ENCODE results near the gene DDX20.
"Not testable (repeated sequence)": the region's sequence is repeated elsewhere in the genome, so short reads cannot be mapped to it uniquely, and the experiment has no call there.

The DDX20 gene

DNA sequence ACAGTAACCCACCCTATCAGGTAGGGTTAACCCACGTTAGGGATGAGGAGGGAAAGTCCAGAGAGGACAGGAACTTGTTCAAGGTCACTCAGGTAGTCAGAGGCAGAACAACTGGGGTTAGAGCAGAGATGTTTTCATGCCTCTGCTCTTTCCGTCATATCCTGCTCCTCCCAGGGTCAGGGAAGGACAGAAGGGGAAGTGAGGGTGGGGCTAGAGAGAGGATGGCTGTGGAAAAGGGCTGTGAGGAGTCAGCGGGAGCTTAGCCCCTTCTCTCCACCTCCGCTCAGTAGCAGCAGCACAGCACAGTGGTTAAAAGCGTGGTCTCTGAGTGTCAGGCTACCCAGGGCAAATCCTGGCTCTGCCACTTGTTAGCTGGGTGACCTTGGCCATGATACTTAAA lies 36.5 kb downstream of the DDX20 start:
- no peak for DNase-seq (ENCODE audit: low read depth)

DNA sequence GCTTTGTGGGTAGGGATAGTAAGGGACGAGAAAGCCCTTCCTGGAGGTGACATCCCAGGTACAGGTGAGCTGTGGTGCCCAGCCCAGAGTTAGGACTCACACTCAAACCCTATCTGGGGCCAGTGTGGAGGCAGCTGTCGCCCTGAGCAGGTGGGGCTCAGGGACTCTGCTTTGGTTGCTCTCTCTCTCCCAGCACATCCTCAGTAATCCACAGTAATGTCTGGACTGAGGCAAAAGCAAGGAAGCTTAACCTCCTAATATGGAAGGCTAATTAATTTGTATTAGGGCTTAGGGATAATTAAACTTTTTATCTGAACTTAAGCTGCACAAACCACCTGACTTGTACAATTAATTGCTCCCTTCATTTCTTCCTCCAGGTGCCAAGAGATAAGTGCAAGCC lies 38.2 kb downstream of the DDX20 start:
- DNase-seq (ENCODE audit: low read depth) = no peak

DNA sequence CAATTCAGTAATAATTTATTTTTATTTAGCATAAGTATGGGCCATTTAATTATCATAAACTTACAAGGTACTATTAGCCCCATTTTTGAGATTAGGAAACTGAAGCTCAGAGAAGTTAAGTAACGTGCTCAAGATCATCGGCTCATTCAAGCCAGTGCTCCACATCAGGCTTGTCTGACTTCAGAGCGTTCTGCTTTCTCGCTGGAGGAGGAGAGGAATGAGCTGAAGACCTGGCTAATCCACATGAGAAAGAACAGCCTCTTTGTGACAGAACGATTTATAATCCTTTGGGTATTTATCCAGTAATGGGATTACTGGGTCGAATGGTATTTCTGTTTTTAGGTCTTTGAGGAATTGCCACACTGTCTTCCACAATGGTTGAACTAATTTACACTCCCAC lies 39.7 kb downstream of the DDX20 start:
- DNase-seq (ENCODE audit: low read depth) = no peak

DNA sequence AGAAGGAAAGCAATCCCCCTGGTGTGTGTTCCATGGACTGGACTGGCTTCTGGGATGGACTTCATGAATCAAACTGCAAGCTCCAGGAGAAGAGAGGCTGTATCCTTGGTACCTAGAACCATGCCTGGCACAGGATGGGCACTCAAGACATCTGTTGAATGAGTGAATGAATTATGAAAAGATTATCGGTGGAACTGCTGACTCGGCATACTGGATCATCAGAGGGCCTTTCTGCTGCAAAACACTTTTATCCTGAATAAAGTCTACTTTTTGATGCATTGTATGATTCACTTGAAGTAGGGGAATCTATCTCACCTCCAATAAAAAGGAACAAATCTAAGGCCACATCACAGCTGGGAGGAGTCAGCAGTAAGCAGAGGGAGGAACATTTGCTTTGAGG lies 42.9 kb downstream of the DDX20 start:
- DNase-seq (ENCODE audit: low read depth) = no peak

DNA sequence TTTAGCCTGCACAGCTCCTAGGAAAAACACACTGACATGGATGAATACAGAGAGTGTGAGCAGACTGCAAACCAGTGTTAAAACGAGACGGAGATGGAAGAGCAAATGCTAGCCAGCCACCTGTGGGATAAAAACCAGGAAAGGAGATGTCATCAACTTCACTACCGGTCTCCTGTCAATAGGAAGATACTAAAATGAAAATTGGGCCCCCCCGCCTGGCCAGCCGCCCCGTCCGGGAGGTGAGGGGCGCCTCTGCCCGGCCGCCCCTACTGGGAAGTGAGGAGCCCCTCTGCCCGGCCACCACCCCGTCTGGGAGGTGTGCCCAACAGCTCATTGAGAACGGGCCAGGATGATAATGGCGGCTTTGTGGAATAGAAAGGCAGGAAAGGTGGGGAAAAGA lies 44.0 kb downstream of the DDX20 start:
- not testable (repeated sequence) for DNase-seq (ENCODE audit: low read depth)

DNA sequence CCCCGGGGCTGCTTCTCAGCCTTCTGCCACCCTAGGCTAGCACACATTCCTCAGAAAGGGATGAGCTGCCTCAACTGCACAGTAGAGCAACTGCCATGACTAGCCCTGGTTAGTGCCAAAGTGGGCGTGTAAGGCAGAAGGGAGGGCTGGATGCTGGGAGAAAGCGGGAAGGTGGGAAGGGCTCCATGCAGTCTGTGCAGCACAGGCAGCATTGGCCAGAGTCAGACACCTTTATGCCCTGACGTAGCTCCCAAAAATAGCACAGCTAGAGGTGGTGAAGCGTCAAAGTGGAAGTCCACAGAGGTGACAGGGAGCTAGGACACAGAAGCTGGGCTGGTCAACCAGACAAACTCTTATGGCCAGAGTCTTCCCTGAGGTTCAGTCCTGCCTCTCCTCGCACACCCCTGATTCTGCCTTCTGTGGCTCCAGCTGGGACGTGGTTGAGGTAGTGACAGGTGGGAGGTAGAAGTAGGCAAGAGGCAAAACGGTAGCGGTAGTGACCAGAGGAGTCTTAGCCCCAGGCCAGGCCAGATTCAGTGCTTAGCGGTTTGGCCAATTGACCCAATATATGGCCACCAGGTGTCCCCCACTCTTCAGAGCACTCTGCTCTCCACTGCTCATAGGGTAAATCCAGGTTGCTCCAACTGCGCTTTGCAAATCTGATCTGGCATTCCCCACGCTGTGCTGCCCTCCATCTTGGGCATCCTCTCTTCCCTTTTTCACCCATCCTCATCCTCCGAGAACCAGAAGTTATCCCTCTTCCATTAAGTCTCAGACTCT lies 45.6 kb downstream of the DDX20 start:
- no peak for DNase-seq (ENCODE audit: low read depth)

DNA sequence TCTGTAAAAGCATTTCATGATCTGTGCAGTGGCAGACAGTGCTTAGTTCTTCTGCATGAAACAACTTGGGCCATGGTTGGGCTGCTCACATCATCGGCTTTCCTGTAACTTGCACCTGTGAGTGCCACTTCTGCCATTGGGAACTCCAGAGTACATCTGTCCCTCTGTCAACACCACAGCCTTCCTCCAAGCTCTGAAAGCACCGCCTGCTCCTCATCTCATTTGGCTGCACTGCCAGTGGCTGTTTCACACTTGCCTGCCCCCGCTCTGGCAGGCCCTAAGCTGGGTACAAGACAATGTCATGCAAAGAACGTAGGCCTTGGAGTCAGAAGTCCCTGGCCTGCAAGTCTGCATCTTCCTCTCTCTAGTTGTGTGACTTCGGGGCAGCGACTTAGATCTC lies 46.4 kb downstream of the DDX20 start:
- no peak for DNase-seq (ENCODE audit: low read depth)

DNA sequence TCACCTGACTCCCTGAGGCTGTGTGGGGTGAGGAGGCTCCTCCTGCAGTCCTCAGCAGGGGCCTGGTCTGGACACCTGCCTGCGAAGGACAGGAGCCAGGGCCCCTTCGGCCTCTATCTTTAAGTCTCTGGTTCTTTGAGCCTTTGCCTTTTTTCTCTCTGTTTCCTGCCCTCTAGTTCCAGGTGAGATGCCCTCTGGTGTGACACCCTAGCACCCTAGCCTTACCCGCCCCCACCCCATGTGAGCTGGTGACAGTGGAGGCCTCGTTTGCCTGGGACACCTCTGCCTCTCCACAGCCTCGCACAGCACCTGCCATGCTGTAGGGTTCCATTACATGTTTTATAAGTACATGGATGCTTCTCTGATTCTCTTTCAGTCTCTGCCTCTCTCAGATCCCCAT lies 47.3 kb downstream of the DDX20 start:
- DNase-seq (ENCODE audit: low read depth) = no peak

DNA sequence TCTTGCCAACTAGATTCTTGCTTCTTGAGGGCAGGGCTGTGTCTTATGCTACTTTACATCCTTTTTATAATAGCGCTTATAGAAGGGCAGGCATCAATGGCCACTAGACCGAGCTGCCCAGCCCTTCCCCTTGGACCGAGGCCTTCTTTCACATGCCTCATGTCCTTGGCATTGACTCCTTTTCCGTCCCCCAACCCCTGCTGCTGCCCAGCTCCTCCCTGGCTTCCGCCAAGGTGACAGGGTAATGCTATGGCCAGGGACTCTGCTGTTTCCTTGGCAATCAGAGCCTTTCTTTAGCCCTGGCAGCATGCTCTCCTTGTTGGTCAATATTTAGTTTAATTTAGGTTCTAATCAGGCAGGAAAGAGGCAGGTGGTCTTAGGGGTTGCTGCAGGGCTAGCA lies 48.2 kb downstream of the DDX20 start:
- DNase-seq (ENCODE audit: low read depth) = no peak

DNA sequence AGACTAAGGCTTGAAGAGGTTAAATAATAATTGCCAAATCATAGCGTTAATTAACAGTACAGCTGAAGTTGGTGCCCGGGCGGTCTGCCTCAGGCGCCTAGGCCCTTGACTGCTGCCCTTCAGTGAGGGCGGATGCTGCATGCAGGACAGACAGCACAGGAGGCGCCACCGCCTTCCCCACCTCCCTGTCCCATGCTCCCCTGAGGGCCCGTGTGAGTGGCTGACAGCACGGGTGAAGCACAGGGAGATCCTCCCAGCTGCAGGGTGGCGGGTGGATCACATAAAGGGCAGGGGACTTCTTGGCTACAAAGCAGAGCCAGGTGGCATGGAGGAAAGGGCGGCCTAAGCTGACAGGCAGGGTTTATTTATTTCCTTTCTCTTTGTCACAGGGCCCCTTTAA lies 49.1 kb downstream of the DDX20 start:
- no peak for DNase-seq (ENCODE audit: low read depth)

DNA sequence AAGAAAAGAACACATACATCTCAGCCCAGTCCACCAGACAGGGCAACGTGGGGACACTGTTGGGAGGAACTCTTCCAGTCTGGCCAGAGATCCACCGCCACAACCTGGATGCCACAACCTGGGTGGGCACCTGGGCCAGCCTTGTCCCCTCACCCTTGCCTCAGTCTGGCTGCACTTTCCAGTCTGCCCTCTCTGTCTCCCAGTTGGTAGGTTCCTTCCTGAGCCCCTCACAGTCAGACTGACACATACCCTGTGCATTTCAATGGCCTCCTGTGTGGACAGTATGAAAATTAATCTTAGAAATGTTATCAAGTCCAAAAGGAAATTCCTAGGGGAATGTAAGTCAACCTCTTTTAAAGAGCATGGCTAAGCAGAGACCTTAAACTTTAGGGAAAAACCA lies 49.5 kb downstream of the DDX20 start:
- no peak for DNase-seq (ENCODE audit: low read depth)

DNA sequence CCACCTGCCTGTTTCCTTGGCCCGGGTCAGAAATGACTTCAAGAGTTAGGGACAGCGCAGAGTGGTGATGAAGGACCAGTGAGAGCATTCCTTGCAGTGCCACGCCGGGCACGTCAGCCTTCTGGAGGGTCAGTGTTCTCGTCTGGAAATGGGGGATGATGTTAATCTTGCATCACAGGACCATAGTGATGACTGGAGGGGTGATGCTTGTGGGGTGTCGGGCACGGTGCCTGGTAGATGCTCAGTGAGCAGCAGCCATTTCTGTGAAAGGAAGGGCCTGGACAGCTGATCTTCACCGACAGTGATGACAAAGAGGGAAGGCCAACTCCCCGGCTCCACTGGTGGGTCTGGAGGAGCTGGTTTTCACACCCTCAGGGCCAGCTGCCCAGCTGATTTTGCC lies 56.2 kb downstream of the DDX20 start:
- no peak for DNase-seq (ENCODE audit: low read depth)

DNA sequence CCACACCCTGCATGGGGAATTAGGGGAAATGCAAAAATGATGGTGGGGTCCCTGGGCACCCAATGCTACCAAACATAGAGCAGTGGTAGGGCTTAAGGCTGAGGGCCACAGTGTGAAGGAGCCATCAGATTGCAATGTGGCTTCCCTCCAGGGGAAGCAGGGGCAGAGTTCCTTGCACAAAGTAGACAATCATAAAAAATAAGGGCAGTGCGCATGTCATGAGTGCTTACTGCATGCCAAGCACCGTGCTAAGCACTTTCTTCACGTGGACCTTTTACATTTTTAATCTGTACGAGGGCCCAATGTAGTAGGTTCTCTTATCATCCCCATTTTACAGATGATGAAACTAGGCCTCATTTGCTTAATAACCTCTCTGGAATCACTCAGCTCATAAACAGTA lies 56.6 kb downstream of the DDX20 start:
- no peak for DNase-seq (ENCODE audit: low read depth)

DNA sequence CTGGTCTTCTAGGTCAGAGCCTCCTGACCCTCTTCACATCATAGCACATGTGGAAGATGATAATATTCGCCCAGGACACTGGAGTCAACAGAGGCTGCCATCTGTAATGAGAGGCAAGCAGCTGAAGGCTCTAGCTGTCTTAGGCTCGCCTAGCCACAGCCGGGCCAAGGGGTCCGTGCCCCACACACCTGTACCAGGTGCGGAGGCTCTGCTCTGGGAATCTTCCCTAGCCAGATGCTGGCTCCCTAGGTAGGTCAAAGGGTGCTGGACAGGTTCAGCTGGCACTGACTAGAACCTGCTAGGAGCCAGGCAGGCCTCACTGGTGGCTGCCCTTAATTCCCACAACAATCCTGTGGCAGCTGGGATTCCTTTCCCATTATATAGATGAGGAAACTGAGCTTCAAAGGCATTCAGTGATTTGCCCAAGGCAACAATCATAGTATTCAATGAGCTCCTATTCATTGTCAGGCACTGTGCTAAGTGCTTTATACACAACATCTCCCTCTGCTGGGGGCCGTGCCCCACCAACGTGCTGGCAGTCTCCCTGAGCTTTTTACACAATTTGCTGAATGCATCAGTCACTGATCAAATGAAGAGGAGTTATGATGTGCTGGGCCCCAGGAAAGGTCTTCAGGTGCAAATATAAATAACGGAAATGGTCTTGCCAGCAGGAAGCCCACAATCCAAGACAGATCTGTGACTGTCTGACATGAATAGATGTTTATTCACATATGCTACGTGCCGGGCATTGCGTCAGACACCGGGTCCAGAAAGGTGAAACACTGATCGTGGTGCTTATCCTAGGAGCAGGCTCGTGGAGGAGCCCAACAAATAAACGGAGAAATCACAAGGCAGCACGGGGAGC lies 58.0 kb downstream of the DDX20 start:
- no peak for DNase-seq (ENCODE audit: low read depth)

DNA sequence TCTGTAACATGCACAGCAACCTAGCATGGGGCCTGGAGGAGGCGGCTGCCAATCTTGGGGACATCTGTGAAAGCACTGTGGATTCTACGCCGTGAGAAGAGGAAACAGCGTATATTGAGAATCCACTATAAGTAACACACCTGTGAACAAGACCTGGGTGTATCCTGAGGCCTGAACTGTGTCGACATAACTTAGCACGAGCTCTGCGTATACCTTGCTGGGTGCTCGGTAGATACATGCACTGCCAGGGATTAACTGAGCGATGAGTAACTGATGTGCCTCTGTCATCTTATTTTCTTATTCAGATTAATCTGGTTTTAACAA lies 58.6 kb downstream of the DDX20 start:
- no peak for DNase-seq (ENCODE audit: low read depth)

DNA sequence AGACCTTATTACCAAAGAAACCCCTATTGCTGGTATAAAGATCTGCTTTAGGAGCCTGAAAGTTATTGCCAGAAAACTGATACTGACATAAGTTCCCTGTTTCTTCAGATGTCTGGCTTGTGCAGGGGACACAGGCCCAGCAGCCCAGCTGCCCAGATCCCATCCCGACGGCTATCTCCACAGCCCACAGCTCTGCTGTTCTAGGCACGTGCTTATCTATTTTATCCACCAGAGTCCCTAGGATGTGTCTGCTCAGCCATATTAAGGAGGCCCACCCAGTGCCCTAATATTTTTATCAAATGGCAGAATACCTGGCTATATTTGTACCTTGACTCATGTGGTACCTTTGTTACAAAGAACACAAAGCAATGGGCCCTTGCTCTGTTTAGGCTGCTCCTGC lies 58.9 kb downstream of the DDX20 start:
- DNase-seq (ENCODE audit: low read depth) = no peak
